Thoracic aorta (tissue), 2 donors: Measurements from ENCODE around the gene RAPH1. TPM values are rescaled to one million over a fixed set of nuclear protein-coding genes. Genes with fewer than 3 reads are reported as not detected.

ENCODE experiments used
- ATAC-seq: fragments of 150-250 bp; one replicate; pipeline ENCODE4 v1.8.0; 2017; ENCODE audit warnings: low read depth; ENCODE audit not compliant: insufficient number of reproducible peaks, low FRiP score
- DNase-seq: peaks from one replicate; pipeline ENCODE4 v3.0.0-alpha.2; 2020; ENCODE audit warnings: low spot score
- H3K27ac ChIP-seq, 2 donors: fragments of 200-600 bp; sonication (generic); 1 replicate in 1 of 2; 2 replicates in 1 of 2; pipeline ENCODE4 v1.5.1; 2016; ENCODE audit warnings: mild to moderate bottlenecking in 2 of 2, moderate library complexity in 2 of 2
- H3K27me3 ChIP-seq: fragments of 200-600 bp; sonication (generic); replicated peaks from 2 replicates; pipeline ENCODE4 v1.6.0; 2016; ENCODE audit warnings: mild to moderate bottlenecking; ENCODE audit not compliant: insufficient read depth
- H3K36me3 ChIP-seq: fragments of 200-600 bp; sonication (generic); one replicate; pipeline ENCODE4 v1.5.1; 2016
- H3K4me1 ChIP-seq, 2 donors: fragments of 200-600 bp; sonication (generic); 1 replicate in 1 of 2; 2 replicates in 1 of 2; pipeline versions ENCODE4 v1.5.1 to v1.6.0; 2016; ENCODE audit warnings: low read depth in 2 of 2, mild to moderate bottlenecking in 1 of 2; ENCODE audit not compliant: control insufficient read depth in 1 of 2
- H3K4me3 ChIP-seq: fragments of 200-600 bp; sonication (generic); 2 replicates; pipeline ENCODE4 v1.5.1; 2016; ENCODE audit warnings: mild to moderate bottlenecking
- H3K9me3 ChIP-seq: fragments of 200-600 bp; sonication (generic); 2 replicates; pipeline ENCODE4 v1.5.1; 2016
- total RNA-seq, 2 donors: library from RNA; depleted of rRNA; stranded (reverse); fragments of >200 nt; gene quantifications; one replicate each; pipeline versions ENCODE4 v1.1.0 to v1.2.3, GENCODE V29; 2016
- TF ChIP-seq, protein P1 (sequence below): fragments of 200-600 bp; sonication (generic); IDR thresholded peaks from one replicate; pipeline ENCODE4 v1.5.1; 2019; ENCODE audit warnings: antibody characterized with exemption

The RAPH1 gene
- total RNA-seq, 2 donors from 2014 or later, result 44.8 to 86.8 TPM

DNA sequence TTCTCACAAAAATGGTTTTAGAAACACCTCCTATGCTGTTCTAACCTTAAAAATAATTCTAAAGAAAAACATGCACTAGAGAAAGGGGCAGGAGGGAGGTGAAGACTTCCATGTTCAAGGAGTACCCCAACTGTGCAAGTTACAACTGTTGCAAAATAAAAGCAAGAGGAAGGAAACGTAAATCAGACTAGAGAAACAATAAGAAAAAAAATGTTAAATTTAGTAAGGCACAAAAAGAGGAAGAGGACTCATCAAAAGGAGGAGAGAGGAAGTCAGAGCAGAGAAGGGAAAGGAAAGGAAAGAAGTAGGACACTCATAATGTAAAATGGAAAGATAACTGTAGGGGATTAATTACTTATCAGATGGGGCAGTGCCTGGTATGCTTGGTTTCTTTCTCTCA lies 34.1 kb downstream of the RAPH1 start:
- peaks cover 27 to 41% of the 10 kb centered on the region in 2 donors for H3K4me1 ChIP-seq
- TF ChIP-seq, protein P1, sequence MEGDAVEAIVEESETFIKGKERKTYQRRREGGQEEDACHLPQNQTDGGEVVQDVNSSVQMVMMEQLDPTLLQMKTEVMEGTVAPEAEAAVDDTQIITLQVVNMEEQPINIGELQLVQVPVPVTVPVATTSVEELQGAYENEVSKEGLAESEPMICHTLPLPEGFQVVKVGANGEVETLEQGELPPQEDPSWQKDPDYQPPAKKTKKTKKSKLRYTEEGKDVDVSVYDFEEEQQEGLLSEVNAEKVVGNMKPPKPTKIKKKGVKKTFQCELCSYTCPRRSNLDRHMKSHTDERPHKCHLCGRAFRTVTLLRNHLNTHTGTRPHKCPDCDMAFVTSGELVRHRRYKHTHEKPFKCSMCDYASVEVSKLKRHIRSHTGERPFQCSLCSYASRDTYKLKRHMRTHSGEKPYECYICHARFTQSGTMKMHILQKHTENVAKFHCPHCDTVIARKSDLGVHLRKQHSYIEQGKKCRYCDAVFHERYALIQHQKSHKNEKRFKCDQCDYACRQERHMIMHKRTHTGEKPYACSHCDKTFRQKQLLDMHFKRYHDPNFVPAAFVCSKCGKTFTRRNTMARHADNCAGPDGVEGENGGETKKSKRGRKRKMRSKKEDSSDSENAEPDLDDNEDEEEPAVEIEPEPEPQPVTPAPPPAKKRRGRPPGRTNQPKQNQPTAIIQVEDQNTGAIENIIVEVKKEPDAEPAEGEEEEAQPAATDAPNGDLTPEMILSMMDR, result no peak
- H3K27ac ChIP-seq, result no peak overlapping the region
- H3K27me3 ChIP-seq, result no peaks in the 10 kb centered on the region
- H3K36me3 ChIP-seq, result no peaks in the 10 kb centered on the region
- no peaks in the 10 kb centered on the region for H3K9me3 ChIP-seq
- H3K4me3 ChIP-seq, result no peak overlapping the region
- ATAC-seq, result no peak
- no peak for DNase-seq

DNA sequence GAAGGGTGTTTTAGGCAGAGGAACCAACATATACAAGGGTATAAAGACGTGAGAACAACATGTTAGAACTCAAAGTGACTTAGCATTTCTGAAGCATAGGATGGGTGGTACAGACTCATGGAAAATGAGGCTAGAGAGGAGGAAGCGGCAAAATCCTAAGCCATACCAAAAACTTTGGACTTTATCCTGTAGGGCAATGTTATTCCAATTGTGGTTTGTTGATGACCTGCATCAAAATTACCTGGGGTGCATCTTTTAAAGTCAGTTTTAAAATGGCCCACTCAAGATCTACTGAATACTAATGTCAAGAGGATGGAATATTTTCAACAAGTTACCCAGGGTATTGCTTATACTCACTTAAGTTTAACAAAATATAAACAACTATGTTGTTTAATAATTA lies 34.8 kb downstream of the RAPH1 start:
- no peak for ATAC-seq
- Histone ChIP-seq H3K27ac (no peak overlapping the region), H3K4me1 (peaks cover 27 to 41% of the 10 kb centered on the region in 2 donors), H3K27me3 (no peaks in the 10 kb centered on the region), H3K9me3 (no peaks in the 10 kb centered on the region), H3K36me3 (no peaks in the 10 kb centered on the region), H3K4me3 (no peak overlapping the region)
- no peak for DNase-seq
- TF ChIP-seq, protein P1, result no peak

DNA sequence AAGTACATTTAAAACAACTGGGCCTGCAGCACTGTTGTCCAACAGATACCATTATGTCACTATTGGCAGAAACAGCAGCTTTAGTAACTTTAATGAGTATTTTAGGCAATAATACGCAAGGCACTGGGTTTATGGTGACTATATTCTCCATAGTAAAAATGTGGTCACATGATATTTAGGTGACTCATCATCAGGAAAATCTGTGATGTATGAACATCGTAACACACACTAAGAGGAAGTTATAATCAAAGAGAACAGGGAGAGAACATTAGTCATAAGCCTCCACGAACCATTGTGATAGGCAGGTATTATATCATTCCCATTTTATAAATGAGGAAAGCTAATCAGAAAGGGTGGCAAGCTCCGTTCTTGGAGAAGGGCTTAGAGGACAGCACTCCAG lies 36.9 kb downstream of the RAPH1 start:
- Histone ChIP-seq H3K36me3 (no peaks in the 10 kb centered on the region), H3K27ac (no peak overlapping the region), H3K4me1 (peaks cover 27 to 41% of the 10 kb centered on the region in 2 donors), H3K4me3 (no peak overlapping the region), H3K9me3 (no peaks in the 10 kb centered on the region), H3K27me3 (no peaks in the 10 kb centered on the region)
- no peak for DNase-seq
- ATAC-seq, result no peak
- TF ChIP-seq, protein P1, result no peak

DNA sequence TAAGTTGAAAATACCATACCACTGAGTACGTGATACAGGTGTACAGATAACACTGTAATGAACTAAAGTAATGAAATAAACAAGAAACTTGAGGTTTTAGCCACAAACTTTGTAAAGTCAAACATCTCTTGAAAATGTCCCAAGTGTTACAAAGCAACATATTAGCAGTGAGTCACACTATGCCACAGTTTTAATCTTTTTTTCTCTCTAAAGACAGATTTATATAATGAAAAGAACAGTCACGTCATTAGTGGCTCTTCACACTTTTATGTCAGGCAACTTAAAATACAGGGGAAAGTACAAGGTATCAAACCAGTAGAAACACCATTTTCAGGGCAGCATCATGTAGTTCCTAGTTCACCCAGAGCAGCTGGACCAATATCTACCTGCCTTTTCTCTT lies 42.1 kb downstream of the RAPH1 start:
- Histone ChIP-seq H3K4me1 (peaks cover 3 to 4% of the 10 kb centered on the region in 2 donors), H3K36me3 (no peaks in the 10 kb centered on the region), H3K27me3 (no peaks in the 10 kb centered on the region), H3K27ac (no peak overlapping the region), H3K9me3 (no peaks in the 10 kb centered on the region), H3K4me3 (no peak overlapping the region)
- DNase-seq, result no peak
- ATAC-seq, result no peak
- TF ChIP-seq, protein P1, result no peak

DNA sequence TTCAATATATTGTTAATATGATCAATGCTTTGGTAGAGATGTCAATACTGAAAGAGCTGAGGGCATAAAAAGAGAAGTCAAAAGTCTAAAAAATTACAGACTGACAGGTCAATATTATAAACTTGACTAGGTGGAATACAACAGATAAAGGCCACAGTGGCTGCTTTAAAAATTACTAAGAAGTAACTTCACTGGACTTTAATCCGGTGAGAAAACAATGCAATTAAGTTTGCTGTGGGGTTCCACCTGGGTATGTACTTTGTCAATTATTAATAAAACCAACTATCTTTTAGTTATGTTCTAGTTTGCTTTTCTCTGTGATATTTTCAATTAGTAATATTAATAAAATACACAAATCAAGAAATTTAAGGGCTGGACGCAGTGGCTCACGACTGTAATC lies 44.7 kb downstream of the RAPH1 start:
- H3K4me3 ChIP-seq, result no peak overlapping the region
- H3K4me1 ChIP-seq, result no peaks in the 10 kb centered on the region
- no peaks in the 10 kb centered on the region for H3K9me3 ChIP-seq
- no peak for ATAC-seq
- H3K36me3 ChIP-seq, result peaks cover 2% of the 10 kb centered on the region
- no peaks in the 10 kb centered on the region for H3K27me3 ChIP-seq
- no peak overlapping the region for H3K27ac ChIP-seq
- TF ChIP-seq, protein P1, result no peak
- no peak for DNase-seq
